ENCODE results near the gene CDH13.

Gene CDH13

DNA sequence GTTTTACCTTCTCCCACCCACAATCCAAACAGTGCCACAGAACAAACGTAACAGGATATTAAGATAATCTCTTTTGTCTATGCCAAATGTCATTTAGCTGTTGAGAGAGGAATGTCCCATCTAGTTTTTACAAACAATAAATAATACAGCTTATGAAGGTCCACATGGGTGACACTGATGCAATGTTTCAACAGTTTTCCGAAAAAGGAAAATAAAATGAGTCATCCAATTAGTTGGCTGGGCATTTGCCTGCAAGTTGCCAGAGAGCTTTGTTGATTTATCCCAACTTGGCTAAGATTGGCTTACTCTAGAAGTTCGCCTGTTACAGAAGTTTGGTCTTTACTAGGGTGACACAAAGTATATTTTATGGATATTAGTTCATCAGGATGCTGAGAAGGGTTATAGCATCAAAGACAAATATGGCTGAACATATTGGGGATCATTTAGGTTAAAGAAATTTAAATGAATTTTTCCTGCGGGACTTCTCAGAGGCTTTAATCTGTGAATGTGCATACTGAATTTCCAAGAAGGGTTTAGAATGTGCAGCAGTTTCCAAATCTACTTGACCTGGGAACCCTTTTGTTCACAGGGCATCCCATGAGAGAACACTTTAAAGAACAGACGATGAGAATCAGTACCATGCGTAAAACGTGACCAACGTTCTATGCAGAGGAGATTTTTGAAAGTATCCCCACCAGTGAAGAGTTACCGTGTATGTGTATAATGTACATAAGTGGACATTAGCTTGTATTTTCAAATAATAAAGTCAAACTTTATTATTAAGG is 73.1 kb downstream of the CDH13 start:
- DNase-seq: no peak

DNA sequence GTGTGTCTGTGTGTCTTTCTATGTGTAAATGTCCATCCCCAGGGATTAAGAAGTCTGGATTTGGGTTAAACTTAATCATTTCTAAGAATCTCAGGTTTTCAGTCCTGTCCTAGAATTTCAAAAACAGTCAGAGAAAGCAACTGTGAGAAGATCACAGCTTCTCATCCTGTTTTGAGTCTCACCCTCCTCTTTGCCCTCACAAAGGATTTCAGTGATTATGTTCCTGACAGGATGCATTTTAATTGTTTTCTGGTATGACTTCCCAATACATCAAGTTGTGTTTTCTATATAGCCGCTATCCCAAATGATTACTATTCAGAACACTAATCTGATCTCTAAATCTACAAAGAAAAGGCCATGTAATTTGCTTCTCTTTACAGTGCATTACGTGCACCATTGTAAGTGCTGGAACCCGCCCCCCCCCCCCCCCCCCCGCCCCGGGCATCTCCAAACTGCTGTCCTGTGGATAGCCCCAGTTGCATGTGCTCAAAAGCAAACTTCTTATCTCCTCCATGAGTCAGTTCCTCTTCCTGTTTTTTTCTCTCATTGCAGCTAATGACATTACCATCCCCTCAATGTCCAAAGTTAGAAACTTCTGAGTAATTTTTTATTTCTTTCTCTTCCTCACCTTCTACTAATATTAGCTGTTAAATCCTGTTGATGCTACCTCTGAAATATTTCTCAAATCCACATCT is 73.9 kb downstream of the CDH13 start:
- DNase-seq: no peak

DNA sequence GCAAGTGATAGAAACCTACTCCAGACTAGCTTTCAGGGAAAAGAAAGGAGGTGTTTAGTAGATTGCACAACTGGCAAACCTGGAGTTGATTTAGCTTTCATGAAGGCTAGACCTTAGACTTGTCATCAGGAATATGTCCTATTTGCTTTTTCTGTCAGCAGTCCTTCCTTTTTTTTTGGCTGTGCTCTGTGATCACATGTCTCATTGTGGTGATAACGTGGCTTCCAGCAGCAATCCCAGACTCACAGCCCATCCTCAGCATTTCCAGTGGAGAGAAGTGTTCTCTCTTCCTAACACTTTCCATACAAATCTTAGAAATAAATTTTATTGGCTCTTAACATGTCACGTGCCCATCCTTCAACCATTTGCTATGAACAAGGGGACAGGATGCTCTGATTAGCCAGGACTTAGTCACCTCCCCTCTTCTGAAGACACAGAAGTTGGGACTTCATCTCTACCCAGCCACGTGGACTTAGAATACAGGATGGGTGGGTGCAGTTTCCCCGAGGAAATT is 74.7 kb downstream of the CDH13 start:
- no peak for DNase-seq

DNA sequence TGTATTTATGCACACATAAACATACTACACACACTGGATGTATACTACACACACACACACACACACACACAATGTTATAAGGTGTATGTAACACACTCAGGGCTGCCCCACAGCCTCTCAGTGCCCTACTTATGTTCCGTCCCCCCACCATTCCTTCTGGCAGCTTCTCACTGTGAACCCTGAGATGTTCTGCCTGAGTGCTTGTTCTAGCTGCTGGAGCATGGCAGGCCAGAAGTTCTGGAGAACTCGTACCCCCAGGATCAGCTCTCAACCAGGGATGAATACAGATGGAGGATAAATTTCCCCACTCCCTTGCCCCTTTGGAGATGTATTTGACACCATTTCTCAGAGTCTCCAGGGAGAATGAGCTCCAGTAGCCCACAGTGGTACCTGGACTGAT is 76.4 kb downstream of the CDH13 start:
- DNase-seq: no peak

DNA sequence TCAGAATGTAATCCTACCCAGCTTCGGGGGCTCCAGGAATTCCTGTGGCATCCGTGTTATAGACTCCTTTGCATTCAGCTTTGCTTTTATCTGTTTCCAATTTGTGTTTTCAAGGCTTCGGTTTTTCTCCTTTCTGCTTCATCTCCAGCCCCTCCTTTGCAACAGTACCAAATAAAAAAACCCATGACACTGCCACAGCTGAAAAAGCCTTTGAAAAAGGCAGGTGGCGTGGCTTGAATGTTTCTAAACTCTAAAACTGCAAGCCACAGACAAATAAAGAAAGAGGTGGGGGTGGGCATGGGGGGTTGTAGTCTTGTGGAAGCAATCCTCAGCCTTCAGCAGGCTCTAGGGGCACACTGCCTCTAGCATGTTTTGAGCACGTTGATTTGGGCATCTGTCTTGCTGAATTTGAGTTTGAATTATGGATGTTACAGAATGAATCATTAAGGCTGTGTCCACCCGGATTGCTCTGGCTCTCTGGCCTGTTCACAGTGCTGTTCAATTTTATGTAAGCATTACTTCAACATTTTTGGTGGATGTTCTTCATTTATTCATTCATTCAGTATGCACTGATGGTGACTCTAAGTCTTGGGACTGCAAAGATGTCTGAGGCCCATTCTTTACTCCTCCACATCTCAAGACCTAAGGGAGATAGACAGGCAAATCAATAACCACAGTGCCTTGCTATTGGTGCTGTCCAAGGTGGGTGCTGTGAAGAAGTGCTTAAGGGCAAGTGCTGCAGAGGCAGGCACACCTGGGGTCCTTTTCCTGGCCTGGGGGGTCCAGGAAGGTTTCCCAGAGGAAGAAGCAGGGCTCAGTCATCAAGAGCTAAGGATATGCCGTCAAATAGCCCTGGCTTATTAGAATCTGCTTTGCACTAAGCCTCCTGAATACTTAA is 77.4 kb downstream of the CDH13 start:
- no peak for DNase-seq

DNA sequence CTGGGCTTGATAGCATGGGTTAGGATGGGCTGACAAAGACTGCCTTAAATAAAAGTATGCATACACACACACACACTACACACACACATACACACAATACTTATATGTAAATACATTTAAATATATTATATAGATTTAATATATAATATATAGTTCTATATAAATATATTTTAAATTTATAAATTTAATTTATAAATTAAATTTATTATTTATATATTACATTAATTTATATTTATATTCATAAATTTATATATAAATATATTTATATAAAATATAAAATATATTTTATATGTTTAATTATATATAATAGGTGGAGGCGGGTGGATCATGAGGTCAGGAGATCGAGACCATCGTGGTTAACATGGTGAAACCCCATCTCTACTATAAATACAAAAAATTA is 83.2 kb downstream of the CDH13 start:
- no peak for DNase-seq

DNA sequence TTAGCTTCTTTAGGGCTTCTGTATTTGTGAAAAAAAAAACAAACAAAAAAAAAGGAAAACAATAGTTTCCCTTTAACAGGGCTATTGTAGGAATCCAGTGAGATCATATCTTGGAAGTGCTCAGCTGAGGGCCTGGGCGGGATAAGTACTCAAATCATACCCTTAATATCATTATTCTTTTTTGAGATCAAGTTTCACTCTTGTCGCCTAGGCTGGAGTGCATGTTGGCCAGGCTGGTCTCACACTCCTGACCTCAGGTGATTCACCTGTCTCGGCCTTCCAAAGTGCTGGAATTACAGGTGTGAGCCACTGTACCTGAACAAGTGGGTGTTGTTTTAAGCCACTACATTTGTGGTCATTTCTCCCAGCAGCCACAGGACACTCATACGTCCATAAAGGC is 87.0 kb downstream of the CDH13 start:
- no peak for DNase-seq

DNA sequence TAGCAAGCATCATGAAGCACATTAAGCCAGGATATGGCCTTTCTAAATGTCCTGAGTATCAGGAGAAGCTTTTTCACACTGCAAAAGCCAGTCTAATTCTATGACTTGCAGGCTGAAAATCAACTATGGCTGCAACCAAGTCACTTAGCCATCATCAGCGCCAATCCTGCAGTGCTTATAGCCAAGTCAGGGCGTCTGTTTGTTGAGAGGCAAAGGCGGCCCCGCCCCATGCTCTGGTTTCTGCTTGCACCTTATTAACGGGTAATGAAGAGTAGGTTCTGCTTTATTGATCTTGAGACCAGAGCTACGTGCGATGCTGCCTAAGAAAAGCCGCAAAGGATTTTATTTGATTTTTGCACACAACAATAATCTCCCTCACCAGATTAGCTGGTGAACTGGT is 88.4 kb downstream of the CDH13 start:
- no peak for DNase-seq

DNA sequence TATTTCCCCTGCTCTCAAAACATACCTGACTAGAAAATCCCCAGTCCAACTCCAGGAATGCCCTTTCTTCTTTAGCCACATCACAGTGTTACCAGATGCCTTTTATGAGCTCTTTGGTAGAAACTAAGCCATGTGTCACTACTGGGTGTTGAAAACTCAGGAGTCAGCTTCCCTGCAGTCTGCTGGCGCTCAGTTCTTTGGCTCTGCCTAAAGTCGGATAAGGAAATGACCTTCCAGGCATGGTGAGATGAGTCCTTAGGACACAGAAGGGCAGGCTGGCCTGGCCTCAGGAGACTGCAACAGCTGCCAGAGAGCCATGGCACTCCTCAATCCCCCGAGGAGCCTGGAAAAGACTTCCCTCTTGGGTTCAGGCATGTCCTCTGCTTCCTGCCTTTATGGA is 89.1 kb downstream of the CDH13 start:
- DNase-seq: no peak

DNA sequence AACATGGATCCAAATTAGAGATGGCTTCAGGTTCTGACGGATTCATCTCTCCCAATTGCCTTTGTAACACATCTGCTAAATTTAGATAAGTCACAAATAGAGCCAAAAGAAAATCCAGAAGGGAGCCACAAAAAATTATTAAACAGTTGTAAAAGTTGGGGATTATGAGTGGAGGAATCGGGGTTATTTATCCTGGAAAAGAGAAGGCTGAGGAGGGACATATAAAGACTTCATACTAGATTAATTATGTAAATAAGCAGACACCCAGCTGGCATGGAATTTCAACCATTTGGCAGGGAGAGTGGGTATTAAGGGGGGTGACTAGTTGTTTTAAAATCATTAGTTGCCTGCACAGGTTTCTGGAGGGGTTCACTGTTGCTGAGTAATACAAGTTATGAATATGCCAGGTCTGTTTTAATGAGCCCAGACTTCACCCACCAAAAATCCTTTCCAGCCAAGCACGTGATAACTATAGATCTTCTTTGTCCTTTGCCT is 89.6 kb downstream of the CDH13 start:
- DNase-seq: no peak

DNA sequence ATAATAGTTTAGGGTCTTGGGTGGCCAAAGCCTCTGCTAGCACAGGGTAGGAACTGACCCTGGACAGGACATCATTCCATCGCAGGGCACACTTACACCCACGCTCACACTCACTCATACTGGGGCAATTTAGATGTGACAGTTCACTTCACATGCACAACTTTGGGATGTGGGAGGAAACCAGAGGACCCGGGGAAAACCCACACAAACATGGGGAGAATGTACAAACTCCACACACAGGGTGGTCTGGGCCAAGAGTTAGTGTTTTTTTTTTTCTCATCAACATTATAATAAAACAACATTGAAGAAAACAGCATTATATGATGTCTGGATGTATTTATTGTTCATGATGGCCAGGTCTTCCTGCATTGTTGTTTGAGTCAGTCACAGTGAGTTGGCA is 93.6 kb downstream of the CDH13 start:
- no peak for DNase-seq

DNA sequence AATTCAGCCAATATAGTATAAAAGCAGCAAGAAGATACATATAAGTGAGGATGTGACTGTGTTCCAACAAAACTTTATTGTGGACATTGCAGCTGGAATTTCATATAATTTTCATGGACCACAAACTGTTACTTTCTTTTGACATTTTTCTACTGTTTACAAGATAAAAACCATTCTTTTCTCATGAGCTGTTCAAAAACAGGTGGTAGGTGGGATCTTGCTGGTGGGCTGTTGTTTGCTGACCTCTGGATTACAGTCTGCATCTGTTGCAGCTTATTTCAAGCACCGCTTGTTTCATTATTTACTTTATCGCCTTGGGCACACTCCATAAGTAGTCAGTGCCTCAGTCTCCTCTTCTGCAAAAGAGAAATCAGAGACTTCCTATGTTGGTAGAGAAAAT is 99.5 kb downstream of the CDH13 start:
- no peak for DNase-seq

DNA sequence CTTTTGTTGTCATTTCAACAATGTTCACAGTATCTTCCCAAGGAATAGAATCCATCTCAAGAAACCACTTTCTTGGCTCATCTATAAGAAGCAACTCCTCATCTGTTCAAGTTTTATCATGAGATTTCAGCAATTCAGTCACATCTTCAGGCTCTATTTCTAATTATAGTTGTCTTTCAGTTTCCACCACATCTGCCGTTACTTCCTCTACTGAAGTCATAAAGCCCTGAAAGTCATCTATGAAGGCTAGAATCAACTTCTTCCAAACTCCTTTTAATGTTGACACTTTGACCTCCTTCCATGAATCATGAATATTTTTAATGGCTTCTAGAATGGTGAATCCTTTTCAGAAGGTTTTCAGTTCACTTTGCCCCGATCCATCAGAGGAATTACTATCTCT is 102.1 kb downstream of the CDH13 start:
- DNase-seq: no peak

DNA sequence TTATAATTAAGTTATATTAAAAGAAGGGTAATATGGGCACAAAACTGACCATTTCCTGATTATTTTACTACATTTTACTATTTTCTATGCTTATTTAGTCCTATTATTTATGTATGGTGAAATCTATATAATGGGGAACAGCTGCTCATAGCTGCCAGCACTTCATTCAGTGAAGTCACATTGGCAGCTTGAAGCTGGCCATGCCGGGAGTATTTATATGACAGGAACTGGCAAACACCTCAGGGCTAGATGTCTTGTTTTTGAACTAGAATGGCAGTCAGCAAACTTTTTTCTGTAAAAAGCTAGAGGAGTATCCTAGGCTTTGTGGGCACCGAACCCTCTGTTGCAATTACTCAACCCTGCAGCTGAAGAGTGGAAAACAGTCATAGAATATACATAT is 104.1 kb downstream of the CDH13 start:
- DNase-seq: no peak

DNA sequence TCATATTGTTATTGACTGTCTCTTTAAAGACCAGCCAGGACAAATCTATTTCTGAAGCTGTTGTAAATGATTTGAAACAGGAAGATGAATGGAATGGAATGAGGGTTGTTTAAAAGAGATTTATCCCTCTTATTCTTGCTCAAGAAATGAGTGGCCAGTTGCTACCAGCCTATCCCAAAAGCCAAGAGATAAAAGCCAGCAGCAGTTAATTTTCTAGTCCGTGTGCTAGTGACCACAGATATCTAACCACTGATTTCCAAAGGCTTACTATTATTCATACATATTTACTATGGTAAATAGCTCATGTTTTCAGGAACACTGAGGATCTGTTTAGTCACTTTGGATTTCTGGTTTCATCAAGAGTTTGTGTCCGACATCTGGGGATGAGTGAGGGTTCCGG is 105.7 kb downstream of the CDH13 start:
- DNase-seq: no peak

DNA sequence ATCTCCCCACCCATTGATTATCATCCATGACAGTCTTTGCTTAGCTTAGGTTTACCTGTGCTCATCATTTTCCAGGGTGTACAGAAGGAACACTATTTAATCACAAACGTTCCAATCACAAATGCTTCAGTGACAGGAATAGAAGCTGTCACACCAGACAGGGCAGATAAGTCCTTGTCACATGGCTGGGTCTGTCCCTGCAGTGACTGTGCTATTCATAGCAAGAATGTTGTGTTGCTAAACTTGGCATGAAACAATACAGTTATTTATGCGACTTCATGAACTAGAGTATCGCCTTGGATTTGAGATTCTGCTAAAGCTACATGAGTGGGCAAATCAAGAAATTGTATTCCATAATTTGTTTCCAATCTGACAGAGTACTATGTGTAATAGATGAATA is 108.4 kb downstream of the CDH13 start:
- no peak for DNase-seq

DNA sequence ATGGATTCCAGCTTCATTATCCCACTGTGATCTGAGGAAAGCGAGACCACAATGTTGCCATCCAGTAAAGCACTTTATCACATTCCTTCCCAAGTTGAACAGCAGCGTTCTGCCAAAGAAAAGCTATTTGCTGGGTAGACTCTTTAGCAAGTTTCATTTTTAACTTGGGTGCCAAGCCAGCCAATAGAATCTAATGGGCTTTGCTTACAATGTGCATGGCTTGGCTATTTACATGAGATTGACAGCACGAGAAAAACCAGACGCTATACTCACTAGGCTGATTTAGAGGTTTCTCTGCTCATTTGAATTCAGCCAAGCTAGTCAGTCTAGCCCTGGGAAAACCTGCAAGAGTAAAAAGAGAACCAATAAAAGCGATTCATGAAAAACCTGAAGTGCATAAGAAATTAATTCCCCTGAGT is 108.9 kb downstream of the CDH13 start:
- DNase-seq: no peak

DNA sequence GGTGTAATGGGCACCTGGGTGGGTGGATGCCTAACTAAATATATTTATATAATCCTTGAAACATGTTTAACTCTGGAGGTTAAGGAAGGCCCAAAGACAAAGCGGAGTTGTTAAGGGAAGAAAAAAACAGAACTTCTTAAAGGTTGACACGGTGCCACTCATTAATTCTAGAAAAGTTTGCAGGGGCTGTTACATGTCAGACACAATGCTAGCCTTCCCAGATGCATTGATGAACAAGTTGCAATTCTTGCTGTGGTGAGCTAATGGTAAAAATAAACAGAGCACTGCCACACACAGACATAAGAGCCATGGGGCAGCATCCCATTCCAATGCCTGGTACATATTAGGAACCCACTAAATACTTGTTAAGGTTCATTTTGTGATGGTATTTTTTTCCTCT is 109.5 kb downstream of the CDH13 start:
- no peak for DNase-seq

DNA sequence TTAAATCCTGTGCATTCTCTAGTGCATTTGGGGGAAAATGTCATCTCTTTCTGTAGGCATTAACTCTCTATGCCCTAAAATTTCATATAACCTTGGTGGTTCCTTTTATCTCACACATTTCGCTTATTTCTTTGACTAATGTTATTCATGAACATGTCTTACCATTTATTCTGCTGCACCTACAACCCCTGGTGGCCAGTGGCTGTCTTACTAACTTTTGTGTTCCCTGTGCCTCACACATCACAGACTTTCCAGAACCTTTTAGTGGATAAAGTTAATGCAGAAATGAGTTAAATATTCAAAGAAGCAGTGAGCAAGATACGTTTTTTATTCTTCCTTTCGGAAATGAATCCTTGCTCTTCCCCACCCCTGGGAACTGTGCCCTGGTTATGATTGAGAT is 111.9 kb downstream of the CDH13 start:
- DNase-seq: no peak

DNA sequence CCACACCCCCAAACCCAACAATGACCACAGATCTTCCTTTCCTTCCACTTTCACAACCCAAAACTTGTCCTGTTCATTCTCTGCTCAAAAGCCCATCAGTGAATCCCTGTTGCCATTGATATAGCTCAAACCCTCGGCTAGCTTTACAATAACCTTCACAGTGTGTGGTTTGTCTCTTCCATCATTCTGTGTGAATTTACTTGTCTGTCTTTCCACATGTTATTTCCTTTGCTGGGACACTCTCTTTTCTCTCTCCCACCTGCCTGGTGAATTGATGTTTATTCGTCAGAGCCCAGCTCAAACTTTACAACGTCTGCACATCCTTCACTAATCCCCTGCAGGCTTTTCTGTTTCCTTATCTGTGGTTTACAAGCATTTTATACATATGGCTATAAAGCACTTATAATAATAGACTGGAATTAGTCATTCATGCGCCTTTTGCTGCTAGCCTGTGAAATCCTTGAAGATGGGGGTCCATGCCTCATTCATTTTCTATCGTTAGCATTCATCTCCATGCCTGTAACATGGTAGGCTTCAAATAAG is 114.4 kb downstream of the CDH13 start:
- no peak for DNase-seq

DNA sequence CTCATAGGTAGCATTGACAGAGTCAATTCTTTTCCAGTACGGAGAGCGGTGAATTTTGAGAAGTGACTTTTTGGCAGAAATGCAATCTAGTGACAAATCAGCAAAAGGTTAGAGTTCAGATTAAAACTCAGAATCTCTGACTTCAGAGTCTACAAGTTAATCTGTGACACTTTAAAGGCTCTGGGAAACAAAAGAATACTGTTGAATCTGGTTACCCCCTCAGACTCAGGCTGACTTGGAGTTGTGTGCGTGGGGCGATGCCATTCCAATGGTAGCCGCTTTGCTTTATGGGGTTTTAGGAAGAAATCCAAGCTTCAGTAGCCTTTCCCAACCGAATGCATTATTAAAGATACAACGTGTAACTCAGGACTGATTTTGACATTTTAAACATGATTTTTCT is 118.2 kb downstream of the CDH13 start:
- no peak for DNase-seq

DNA sequence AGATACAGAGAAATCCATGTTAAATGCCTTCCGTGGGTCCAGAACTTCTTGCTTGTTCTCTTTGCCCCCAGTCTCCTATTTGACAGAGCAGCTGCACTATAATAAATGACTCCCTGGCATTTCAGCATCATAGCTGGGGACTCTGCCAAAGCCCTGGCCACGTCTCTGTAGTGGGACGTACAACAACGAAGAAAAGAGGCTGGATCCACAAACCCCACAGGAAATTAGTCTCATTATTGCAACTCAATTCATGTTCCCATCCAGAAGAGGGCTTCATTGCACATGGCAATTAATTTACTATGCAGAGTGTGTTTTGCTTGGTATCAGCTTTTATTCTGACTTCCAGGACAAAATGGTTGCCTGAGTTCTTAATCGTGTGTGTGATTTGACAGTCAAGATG is 121.3 kb downstream of the CDH13 start:
- DNase-seq: no peak

DNA sequence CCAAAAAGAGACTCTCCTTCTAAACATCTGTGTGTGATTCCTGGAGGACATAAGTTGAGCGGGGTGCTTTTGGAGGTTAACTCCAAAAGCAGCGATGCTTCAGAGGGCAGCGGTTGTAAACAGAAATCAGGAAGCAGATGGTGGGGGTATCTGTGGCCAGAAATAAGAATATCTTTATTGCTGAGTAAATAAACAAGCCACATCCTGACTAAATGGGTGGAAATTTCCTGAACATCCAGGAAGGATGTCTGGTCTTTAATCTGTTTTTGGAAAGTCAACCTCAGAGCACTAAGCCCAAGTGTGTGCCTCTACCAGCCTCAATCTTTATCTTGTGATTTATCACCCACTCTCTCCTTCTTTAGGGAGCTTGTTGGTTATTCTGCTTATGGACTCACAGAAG is 123.3 kb downstream of the CDH13 start:
- no peak for DNase-seq

Data from CD4-positive, alpha-beta T cell treated with Interleukin-6 for 4 hours (primary cell).